ENCODE measurements around the gene ROBO1. TPM values are rescaled to one million over a fixed set of nuclear protein-coding genes. Genes with fewer than 3 reads are reported as not detected.
A peak's percentile ranks its signal among the peaks of the same experiment; 100 is the strongest.

The ROBO1 gene
- total RNA-seq, 1 donor from 2014 or later = 71.7 TPM

DNA sequence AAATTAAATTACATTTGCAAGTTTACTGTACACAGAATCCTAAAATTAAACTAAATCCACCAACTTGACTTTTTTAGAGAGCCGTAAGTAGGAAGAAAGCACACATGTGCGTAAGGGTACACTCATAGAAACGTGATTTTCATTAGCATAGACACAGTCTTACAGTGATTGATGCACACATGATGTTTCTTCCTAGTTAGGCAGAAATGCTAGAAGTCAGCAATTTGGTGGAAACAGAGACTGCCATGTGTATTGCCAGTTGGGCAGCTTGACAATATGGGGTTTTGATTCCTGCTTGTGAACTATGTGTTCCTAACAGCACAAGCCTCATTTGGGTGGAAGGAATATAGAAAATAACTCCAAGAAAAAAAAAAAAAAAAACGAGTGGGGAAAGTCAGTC lies 878.5 kb downstream of the ROBO1 start:
- H3K27ac ChIP-seq (ENCODE audit: low read depth, low read length) = no peak overlapping the region
- H3K27ac Mint-ChIP-seq (ENCODE audit: unreplicated experiment) = no peak overlapping the region
- peaks cover 25% of the 10 kb centered on the region for H3K4me1 Mint-ChIP-seq (ENCODE audit: low read depth, unreplicated experiment)
- H2AFZ ChIP-seq (ENCODE audit: low read depth, low read length) = no peak overlapping the region
- H3K4me3 ChIP-seq (ENCODE audit: insufficient read depth, low read depth, low read length) = no peak overlapping the region
- H3K9me3 Mint-ChIP-seq (ENCODE audit: unreplicated experiment) = no peaks in the 10 kb centered on the region
- DNase-seq (ENCODE audit: low read depth) (no peak), FAIRE-seq (no peak)
- no peak overlapping the region for H3K4me2 ChIP-seq (ENCODE audit: low read length)
- H3K27me3 Mint-ChIP-seq (ENCODE audit: low read depth, unreplicated experiment) = no peaks in the 10 kb centered on the region
- no peak overlapping the region for H3K4me3 Mint-ChIP-seq (ENCODE audit: unreplicated experiment)
- no peaks in the 10 kb centered on the region for H3K9me3 ChIP-seq (ENCODE audit: insufficient read depth, low read depth, low read length)
- no peaks in the 10 kb centered on the region for H3K36me3 ChIP-seq (ENCODE audit: insufficient read depth, low read length)
- H3K79me2 ChIP-seq (ENCODE audit: insufficient read depth, low read length) = no peaks in the 10 kb centered on the region
- no peaks in the 10 kb centered on the region for H3K27me3 ChIP-seq (ENCODE audit: insufficient read depth, low read length)
- H3K9ac ChIP-seq (ENCODE audit: low read length) = no peak overlapping the region
- TF ChIP-seq, protein P1, sequence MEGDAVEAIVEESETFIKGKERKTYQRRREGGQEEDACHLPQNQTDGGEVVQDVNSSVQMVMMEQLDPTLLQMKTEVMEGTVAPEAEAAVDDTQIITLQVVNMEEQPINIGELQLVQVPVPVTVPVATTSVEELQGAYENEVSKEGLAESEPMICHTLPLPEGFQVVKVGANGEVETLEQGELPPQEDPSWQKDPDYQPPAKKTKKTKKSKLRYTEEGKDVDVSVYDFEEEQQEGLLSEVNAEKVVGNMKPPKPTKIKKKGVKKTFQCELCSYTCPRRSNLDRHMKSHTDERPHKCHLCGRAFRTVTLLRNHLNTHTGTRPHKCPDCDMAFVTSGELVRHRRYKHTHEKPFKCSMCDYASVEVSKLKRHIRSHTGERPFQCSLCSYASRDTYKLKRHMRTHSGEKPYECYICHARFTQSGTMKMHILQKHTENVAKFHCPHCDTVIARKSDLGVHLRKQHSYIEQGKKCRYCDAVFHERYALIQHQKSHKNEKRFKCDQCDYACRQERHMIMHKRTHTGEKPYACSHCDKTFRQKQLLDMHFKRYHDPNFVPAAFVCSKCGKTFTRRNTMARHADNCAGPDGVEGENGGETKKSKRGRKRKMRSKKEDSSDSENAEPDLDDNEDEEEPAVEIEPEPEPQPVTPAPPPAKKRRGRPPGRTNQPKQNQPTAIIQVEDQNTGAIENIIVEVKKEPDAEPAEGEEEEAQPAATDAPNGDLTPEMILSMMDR (IDR thresholded peaks at IDR 0.05; ENCODE audit: insufficient read depth, low read depth, low read length) = no peak
- TF ChIP-seq EZH2 (IDR thresholded peaks at IDR 0.05; ENCODE audit: insufficient read depth, low read length) = no peak
- H4K20me1 ChIP-seq (ENCODE audit: insufficient read depth, low read length) = peaks cover 7% of the 10 kb centered on the region
- H3K36me3 Mint-ChIP-seq (ENCODE audit: low read depth, unreplicated experiment) = peaks cover 10% of the 10 kb centered on the region
- H3K4me1 ChIP-seq (ENCODE audit: insufficient read depth, low read length) = peaks cover 7% of the 10 kb centered on the region

DNA sequence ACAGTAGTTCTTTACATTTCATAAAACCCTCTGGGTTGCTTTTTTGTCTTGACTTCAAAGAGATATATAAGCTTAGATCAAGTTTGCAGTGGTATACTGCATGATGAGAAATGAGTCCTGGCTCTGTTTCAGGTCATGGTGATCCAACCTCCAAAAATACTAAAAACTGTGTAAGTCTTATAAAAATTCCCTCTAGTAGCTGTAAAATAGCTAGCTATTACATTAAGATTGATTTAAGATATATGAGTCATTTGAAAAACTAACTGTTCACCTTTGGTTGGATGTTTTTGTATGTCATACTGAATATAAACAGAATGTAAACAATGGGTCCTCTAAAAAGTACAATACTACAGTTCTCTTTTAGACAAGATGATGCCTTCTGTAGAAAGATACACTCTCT lies 879.2 kb downstream of the ROBO1 start:
- Histone ChIP-seq H3K27me3 (ENCODE audit: insufficient read depth, low read length) (no peaks in the 10 kb centered on the region), H2AFZ (ENCODE audit: low read depth, low read length) (no peak overlapping the region), H3K4me3 (ENCODE audit: insufficient read depth, low read depth, low read length) (no peak overlapping the region), H3K9me3 (ENCODE audit: insufficient read depth, low read depth, low read length) (no peaks in the 10 kb centered on the region), H3K79me2 (ENCODE audit: insufficient read depth, low read length) (no peaks in the 10 kb centered on the region), H3K27ac (ENCODE audit: low read depth, low read length) (no peak overlapping the region), H3K4me2 (ENCODE audit: low read length) (no peak overlapping the region), H3K36me3 (ENCODE audit: insufficient read depth, low read length) (no peaks in the 10 kb centered on the region), H3K9ac (ENCODE audit: low read length) (no peak overlapping the region), H3K4me1 (ENCODE audit: insufficient read depth, low read length) (peaks cover 7% of the 10 kb centered on the region), H4K20me1 (ENCODE audit: insufficient read depth, low read length) (peaks cover 7% of the 10 kb centered on the region)
- Mint-ChIP-seq H3K9me3 (ENCODE audit: unreplicated experiment) (no peaks in the 10 kb centered on the region), H3K4me3 (ENCODE audit: unreplicated experiment) (no peak overlapping the region), H3K27me3 (ENCODE audit: low read depth, unreplicated experiment) (no peaks in the 10 kb centered on the region), H3K27ac (ENCODE audit: unreplicated experiment) (peak overlapping the region; percentile 84), H3K4me1 (ENCODE audit: low read depth, unreplicated experiment) (peaks cover 25% of the 10 kb centered on the region), H3K36me3 (ENCODE audit: low read depth, unreplicated experiment) (peaks cover 10% of the 10 kb centered on the region)
- no peak for TF ChIP-seq EZH2 (IDR thresholded peaks at IDR 0.05; ENCODE audit: insufficient read depth, low read length)
- TF ChIP-seq, protein P1 (IDR thresholded peaks at IDR 0.05; ENCODE audit: insufficient read depth, low read depth, low read length) = no peak
- FAIRE-seq = no peak
- no peak for DNase-seq (ENCODE audit: low read depth)

DNA sequence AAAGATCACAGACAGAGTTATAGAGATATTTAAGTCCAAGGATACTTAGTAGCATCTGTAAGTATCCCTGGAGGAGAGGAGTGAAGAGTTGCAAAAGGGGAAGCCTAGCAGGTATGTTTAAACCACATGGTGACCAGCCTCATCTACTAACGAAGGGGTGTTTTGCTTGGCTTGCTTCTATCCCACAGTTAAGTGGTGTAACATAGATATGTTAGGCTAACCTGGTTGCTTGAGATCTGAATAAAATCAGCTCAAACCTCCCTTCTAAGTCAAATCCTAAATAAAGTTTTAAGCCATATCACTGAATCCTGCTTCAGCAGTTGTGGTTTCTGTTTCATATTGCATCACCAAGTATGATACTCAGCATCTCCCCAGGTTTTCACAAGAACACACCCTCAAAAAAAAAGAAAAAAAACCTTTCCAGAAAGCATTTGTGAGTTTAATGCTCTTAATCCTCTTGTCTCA lies 880.2 kb downstream of the ROBO1 start:
- H3K9ac ChIP-seq (ENCODE audit: low read length) = no peak overlapping the region
- Mint-ChIP-seq H3K36me3 (ENCODE audit: low read depth, unreplicated experiment) (peaks cover 6% of the 10 kb centered on the region), H3K4me3 (ENCODE audit: unreplicated experiment) (no peak overlapping the region), H3K9me3 (ENCODE audit: unreplicated experiment) (no peaks in the 10 kb centered on the region), H3K27me3 (ENCODE audit: low read depth, unreplicated experiment) (no peaks in the 10 kb centered on the region), H3K27ac (ENCODE audit: unreplicated experiment) (peak overlapping the region; percentile 84), H3K4me1 (ENCODE audit: low read depth, unreplicated experiment) (peaks cover 25% of the 10 kb centered on the region)
- H2AFZ ChIP-seq (ENCODE audit: low read depth, low read length) = no peak overlapping the region
- DNase-seq (ENCODE audit: low read depth) = peak; percentile 42
- FAIRE-seq = no peak
- no peaks in the 10 kb centered on the region for H3K36me3 ChIP-seq (ENCODE audit: insufficient read depth, low read length)
- H4K20me1 ChIP-seq (ENCODE audit: insufficient read depth, low read length) = peaks cover 7% of the 10 kb centered on the region
- peak overlapping the region; percentile 30 for H3K4me2 ChIP-seq (ENCODE audit: low read length)
- peaks cover 7% of the 10 kb centered on the region for H3K4me1 ChIP-seq (ENCODE audit: insufficient read depth, low read length)
- TF ChIP-seq, protein P1 (IDR thresholded peaks at IDR 0.05; ENCODE audit: insufficient read depth, low read depth, low read length) = no peak
- no peak for TF ChIP-seq EZH2 (IDR thresholded peaks at IDR 0.05; ENCODE audit: insufficient read depth, low read length)
- no peak overlapping the region for H3K4me3 ChIP-seq (ENCODE audit: insufficient read depth, low read depth, low read length)
- no peaks in the 10 kb centered on the region for H3K9me3 ChIP-seq (ENCODE audit: insufficient read depth, low read depth, low read length)
- no peak overlapping the region for H3K27ac ChIP-seq (ENCODE audit: low read depth, low read length)
- H3K27me3 ChIP-seq (ENCODE audit: insufficient read depth, low read length) = no peaks in the 10 kb centered on the region
- H3K79me2 ChIP-seq (ENCODE audit: insufficient read depth, low read length) = no peaks in the 10 kb centered on the region
